Gastroesophageal sphincter (tissue), 4 donors: Measurements from ENCODE around the gene HERPUD1. TPM values are rescaled to one million over a fixed set of nuclear protein-coding genes. Genes with fewer than 3 reads are reported as not detected.
"Not testable (repeated sequence)": the region's sequence is repeated elsewhere in the genome, so short reads cannot be mapped to it uniquely, and the experiment has no call there.

Source experiments
- ATAC-seq: fragments of 150-250 bp; one replicate; pipeline ENCODE4 v1.9.1; 2016; ENCODE audit warnings: mild to moderate bottlenecking, moderate library complexity
- H3K27ac ChIP-seq, 4 donors: fragments of 200-600 bp; sonication (generic) in 3 of 4; 1 replicate in 3 of 4; 2 replicates in 1 of 4; pipeline ENCODE4 v1.5.1; 2016 to 2019
- H3K27me3 ChIP-seq: fragments of 200-600 bp; sonication (generic); one replicate; pipeline ENCODE4 v1.5.1; 2019
- H3K36me3 ChIP-seq, 2 donors: fragments of 200-600 bp; sonication (generic); one replicate each; pipeline ENCODE4 v1.5.1; 2019; ENCODE audit warnings: control low read depth in 1 of 2
- H3K4me1 ChIP-seq, 3 donors: fragments of 200-600 bp; sonication (generic); 1 replicate in 2 of 3; 2 replicates in 1 of 3; pipeline ENCODE4 v1.5.1; 2016 to 2019; ENCODE audit warnings: control low read depth in 2 of 3
- H3K4me3 ChIP-seq, 2 donors: fragments of 200-600 bp; sonication (generic); one replicate each; pipeline ENCODE4 v1.5.1; 2019; ENCODE audit warnings: mild to moderate bottlenecking in 1 of 2, moderate library complexity in 1 of 2
- H3K9me3 ChIP-seq, 3 donors: fragments of 200-600 bp; sonication (generic); one replicate each; pipeline ENCODE4 v1.5.1; 2017 to 2019; ENCODE audit warnings: control low read depth in 2 of 3
- CTCF ChIP-seq, 4 experiments: fragments of 200-600 bp in 2 of 4; fragments of 450-650 bp in 2 of 4; sonication (generic) in 1 of 4; IDR thresholded peaks; one replicate each; pipeline ENCODE4 v1.5.1; 2017 to 2019; ENCODE audit warnings: antibody characterized with exemption in 4 of 4, mild to moderate bottlenecking in 2 of 4, moderate library complexity in 2 of 4
- EP300 ChIP-seq: sonication (generic); formaldehyde crosslinking; IDR thresholded peaks from one replicate; pipeline ENCODE4 v1.6.1; 2017; ENCODE audit warnings: antibody characterized with exemption, mild to moderate bottlenecking
- POLR2A ChIP-seq, 2 donors: fragments of 450-650 bp; IDR thresholded peaks; one replicate each; pipeline ENCODE4 v1.6.1; 2017; ENCODE audit warnings: antibody characterized with exemption in 2 of 2, mild to moderate bottlenecking in 2 of 2, moderate library complexity in 1 of 2
- POLR2AphosphoS5 ChIP-seq: sonication (generic); formaldehyde crosslinking; IDR thresholded peaks from one replicate; pipeline ENCODE4 v1.6.1; 2017; ENCODE audit warnings: antibody characterized with exemption
- WGBS, 2 donors: methylation state at CpG; one replicate each; pipeline ENCODE4 v1.1.5; 2018; ENCODE audit warnings: low coverage in 1 of 2; 5-methylcytosine and 5-hydroxymethylcytosine counted together
- total RNA-seq, 4 donors: library from RNA; depleted of rRNA; stranded (reverse); fragments of >200 nt; gene quantifications; one replicate each; pipeline ENCODE4 v1.1.0, GENCODE V29; 2016

Gene HERPUD1
- total RNA-seq, 4 donors from 2014 or later, result 41.2 to 87.5 (median 79.1) TPM

GRCh38 chr16:56984639-56985038 lies 52.7 kb downstream of the HERPUD1 start:
- Histone ChIP-seq H3K4me3 (no peak overlapping the region), H3K4me1 (peaks cover 0 to 46% (median 13%) of the 10 kb centered on the region in 3 donors), H3K9me3 (no peaks in the 10 kb centered on the region), H3K27me3 (no peaks in the 10 kb centered on the region), H3K36me3 (no peaks in the 10 kb centered on the region), H3K27ac (peak overlapping the region in 2 of 4 donors; percentile 63 to 70)
- ATAC-seq, result no peak
- WGBS, 2 donors, result 90 to 100% methylated on average over 2 to 6 of the region's 6 CpGs
- TF ChIP-seq POLR2A (IDR thresholded peaks at IDR 0.05) (no peak), CTCF (IDR thresholded peaks at IDR 0.05) (no peak)

- ATAC-seq, result peak; percentile 55
- TF ChIP-seq CTCF (IDR thresholded peaks at IDR 0.05) (no peak), POLR2A (IDR thresholded peaks at IDR 0.05) (no peak)
- Histone ChIP-seq H3K27ac (peak overlapping the region in 3 of 4 donors; percentile 52 to 70 (median 63)), H3K4me3 (no peak overlapping the region), H3K9me3 (no peaks in the 10 kb centered on the region), H3K4me1 (peaks cover 0 to 53% (median 14%) of the 10 kb centered on the region in 3 donors), H3K36me3 (no peaks in the 10 kb centered on the region), H3K27me3 (no peaks in the 10 kb centered on the region)
- WGBS, 2 donors, result 78 to 80% methylated on average over 1 to 3 of the region's 7 CpGs
These were observed 53.5 kb downstream of the HERPUD1 start for GRCh38 chr16:56985288-56985961.

GRCh38 chr16:56985962-56986360 lies 54.0 kb downstream of the HERPUD1 start:
- Histone ChIP-seq H3K27ac (peak overlapping the region in 3 of 4 donors; percentile 52 to 70 (median 63)), H3K27me3 (no peaks in the 10 kb centered on the region), H3K36me3 (no peaks in the 10 kb centered on the region), H3K9me3 (no peaks in the 10 kb centered on the region), H3K4me3 (no peak overlapping the region), H3K4me1 (peaks cover 0 to 59% (median 20%) of the 10 kb centered on the region in 3 donors)
- 100% methylated on average over 1 of the region's 2 CpGs; no CpG with 5 or more reads in 1 of the 2 donors for WGBS, 2 donors
- TF ChIP-seq POLR2A (IDR thresholded peaks at IDR 0.05) (no peak), POLR2AphosphoS5 (no peak), CTCF (IDR thresholded peaks at IDR 0.05) (no peak), EP300 (no peak)
- ATAC-seq, result no peak

GRCh38 chr16:56986361-56986760 lies 54.4 kb downstream of the HERPUD1 start:
- peak overlapping the region in 2 of 4 donors; percentile 52 to 70 for H3K27ac ChIP-seq
- no peak overlapping the region for H3K4me3 ChIP-seq
- peaks cover 0 to 63% (median 20%) of the 10 kb centered on the region in 3 donors for H3K4me1 ChIP-seq
- ATAC-seq, result no peak
- H3K27me3 ChIP-seq, result no peaks in the 10 kb centered on the region
- no peaks in the 10 kb centered on the region for H3K36me3 ChIP-seq
- no peaks in the 10 kb centered on the region for H3K9me3 ChIP-seq
- TF ChIP-seq EP300, result no peak
- no peak for TF ChIP-seq CTCF (IDR thresholded peaks at IDR 0.05)
- TF ChIP-seq POLR2AphosphoS5, result no peak
- TF ChIP-seq POLR2A (IDR thresholded peaks at IDR 0.05), result no peak
- no CpG with 5 or more reads among the region's 1 CpG for WGBS, 2 donors

GRCh38 chr16:56986908-56987307 lies 55.0 kb downstream of the HERPUD1 start:
- not testable (repeated sequence) for H3K9me3 ChIP-seq, H3K27me3 ChIP-seq, H3K4me3 ChIP-seq, ATAC-seq, H3K36me3 ChIP-seq
- peaks cover 0 to 68% (median 20%) of the 10 kb centered on the region in 3 donors for H3K4me1 ChIP-seq
- WGBS, 2 donors, result 93 to 100% methylated on average over 1 to 4 of the region's 4 CpGs
- H3K27ac ChIP-seq, result peak overlapping the region in 1 of 4 donors; percentile 70
